ACC112 (cell line): ENCODE measurements around the gene MAB21L4.
A peak's percentile ranks its signal among the peaks of the same experiment; 100 is the strongest.

ENCODE experiments used
- H2AFZ ChIP-seq: fragments of 200-600 bp; sonication (generic); one replicate; pipeline ENCODE4 v1.6.0; 2017; ENCODE audit warnings: antibody characterized with exemption, low read length; ENCODE audit not compliant: unreplicated experiment
- H3K27ac ChIP-seq: fragments of 200-600 bp; sonication (generic); 2 replicates; pipeline ENCODE4 v1.5.1; 2014; ENCODE audit warnings: low read depth, mild to moderate bottlenecking, antibody characterized with exemption, low read length, moderate library complexity
- H3K27me3 ChIP-seq: fragments of 200-600 bp; sonication (generic); 2 replicates; pipeline ENCODE4 v1.6.1; 2014; ENCODE audit warnings: mild to moderate bottlenecking, antibody characterized with exemption, low read length, moderate library complexity, mixed read lengths; ENCODE audit not compliant: insufficient read depth
- H3K36me3 ChIP-seq: fragments of 200-600 bp; sonication (generic); 2 replicates; pipeline ENCODE4 v1.6.1; 2016; ENCODE audit warnings: mild to moderate bottlenecking, antibody characterized with exemption, low read length, moderate library complexity, mixed read lengths; ENCODE audit not compliant: insufficient read depth
- H3K4me1 ChIP-seq: fragments of 200-600 bp; sonication (generic); one replicate; pipeline ENCODE4 v1.6.1; 2016; ENCODE audit warnings: low read length, mixed read lengths; ENCODE audit not compliant: insufficient read depth, unreplicated experiment, control insufficient read depth
- H3K4me3 ChIP-seq: fragments of 200-600 bp; sonication (generic); 2 replicates; pipeline ENCODE4 v1.5.1; 2014; ENCODE audit warnings: mild to moderate bottlenecking, low read depth, low read length
- H3K79me2 ChIP-seq: fragments of 200-600 bp; sonication (generic); one replicate; pipeline ENCODE4 v1.6.0; 2016; ENCODE audit warnings: low read length; ENCODE audit not compliant: control insufficient read depth, unreplicated experiment, insufficient read depth

MAB21L4 gene

DNA sequence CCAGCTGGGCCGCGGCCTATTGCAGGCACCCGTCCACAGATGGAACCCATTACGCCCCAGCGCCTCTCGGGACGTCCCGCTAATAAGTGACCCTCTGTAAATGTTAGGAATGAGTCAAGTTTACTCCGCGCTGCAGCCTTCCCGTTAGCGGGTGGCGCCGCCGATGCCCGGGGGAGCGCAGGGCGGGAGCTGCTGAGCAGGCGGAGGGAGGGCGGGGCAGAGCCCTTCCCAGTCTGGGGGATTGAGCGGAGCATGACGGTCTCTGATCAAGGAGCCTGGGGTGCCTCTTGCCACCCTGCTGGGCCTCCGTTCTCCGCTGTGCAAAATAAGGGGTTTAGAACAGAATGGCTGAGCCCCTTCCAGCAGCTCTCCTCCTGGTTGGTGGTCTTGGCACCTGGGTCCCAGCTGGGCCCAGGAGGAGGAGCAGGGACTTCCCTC is 20.6 kb upstream of the MAB21L4 start:
- Histone ChIP-seq H3K27me3 (no peaks in the 10 kb centered on the region), H3K27ac (no peak overlapping the region), H3K4me3 (no peak overlapping the region), H3K36me3 (no peaks in the 10 kb centered on the region), H3K4me1 (peaks cover 36% of the 10 kb centered on the region), H2AFZ (no peak overlapping the region), H3K79me2 (no peaks in the 10 kb centered on the region)

DNA sequence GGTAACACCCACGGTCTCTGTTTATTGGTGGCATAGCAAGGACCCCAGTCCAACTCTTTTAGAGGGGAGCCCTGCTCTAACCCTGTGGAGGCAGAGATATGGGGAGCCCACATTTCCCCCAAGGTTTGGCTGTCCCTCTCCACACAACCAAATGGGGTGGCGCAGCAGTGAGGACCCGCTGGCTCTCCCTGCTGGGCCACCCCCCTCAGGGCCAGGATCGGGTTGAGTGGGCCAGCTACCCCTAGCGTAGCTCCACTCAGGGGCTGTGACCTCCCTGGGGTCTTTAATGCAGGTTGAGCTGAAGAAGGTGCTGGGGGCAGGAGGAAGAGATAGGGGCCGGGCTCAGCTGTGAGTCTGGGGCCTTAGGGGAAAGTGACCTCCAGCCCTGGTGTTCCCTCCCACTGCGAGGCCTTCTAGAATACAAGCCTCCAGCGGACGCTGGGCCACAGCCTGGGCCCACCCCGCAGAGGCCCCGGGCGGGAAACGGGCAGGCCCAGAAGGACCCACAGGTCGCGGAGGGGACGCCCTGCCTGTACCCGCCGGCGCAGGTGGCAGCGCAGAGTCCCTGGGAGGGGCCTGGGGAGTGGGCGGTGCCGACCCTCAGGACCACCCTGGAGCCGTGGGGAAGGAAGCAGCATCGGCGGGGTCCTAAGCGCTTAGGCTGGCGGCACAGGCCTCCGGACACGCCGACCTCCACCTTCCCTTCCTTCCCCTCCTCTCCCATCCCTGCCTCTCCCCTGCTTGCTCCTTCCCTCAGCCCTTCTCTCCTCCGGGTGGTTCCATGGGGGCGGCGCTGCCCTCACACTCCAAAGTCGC is 19.8 kb upstream of the MAB21L4 start:
- Histone ChIP-seq H3K36me3 (no peaks in the 10 kb centered on the region), H3K27me3 (no peaks in the 10 kb centered on the region), H3K4me3 (no peak overlapping the region), H3K79me2 (no peaks in the 10 kb centered on the region), H3K27ac (no peak overlapping the region), H2AFZ (no peak overlapping the region), H3K4me1 (peaks cover 29% of the 10 kb centered on the region)

GRCh38 chr2:240914645-240915525 is 18.9 kb upstream of the MAB21L4 start:
- no peak overlapping the region for H3K4me3 ChIP-seq
- peaks cover 24% of the 10 kb centered on the region for H3K4me1 ChIP-seq
- H3K27me3 ChIP-seq: no peaks in the 10 kb centered on the region
- no peaks in the 10 kb centered on the region for H3K79me2 ChIP-seq
- no peak overlapping the region for H3K27ac ChIP-seq
- no peaks in the 10 kb centered on the region for H3K36me3 ChIP-seq
- no peak overlapping the region for H2AFZ ChIP-seq

GRCh38 chr2:240913810-240914644 is 18.1 kb upstream of the MAB21L4 start:
- Histone ChIP-seq H3K79me2 (no peaks in the 10 kb centered on the region), H2AFZ (no peak overlapping the region), H3K27ac (no peak overlapping the region), H3K27me3 (no peaks in the 10 kb centered on the region), H3K36me3 (no peaks in the 10 kb centered on the region), H3K4me1 (peaks cover 24% of the 10 kb centered on the region), H3K4me3 (0 out of 2 replicates have a peak overlapping the region, but pooled peaks have one; percentile 13)

DNA sequence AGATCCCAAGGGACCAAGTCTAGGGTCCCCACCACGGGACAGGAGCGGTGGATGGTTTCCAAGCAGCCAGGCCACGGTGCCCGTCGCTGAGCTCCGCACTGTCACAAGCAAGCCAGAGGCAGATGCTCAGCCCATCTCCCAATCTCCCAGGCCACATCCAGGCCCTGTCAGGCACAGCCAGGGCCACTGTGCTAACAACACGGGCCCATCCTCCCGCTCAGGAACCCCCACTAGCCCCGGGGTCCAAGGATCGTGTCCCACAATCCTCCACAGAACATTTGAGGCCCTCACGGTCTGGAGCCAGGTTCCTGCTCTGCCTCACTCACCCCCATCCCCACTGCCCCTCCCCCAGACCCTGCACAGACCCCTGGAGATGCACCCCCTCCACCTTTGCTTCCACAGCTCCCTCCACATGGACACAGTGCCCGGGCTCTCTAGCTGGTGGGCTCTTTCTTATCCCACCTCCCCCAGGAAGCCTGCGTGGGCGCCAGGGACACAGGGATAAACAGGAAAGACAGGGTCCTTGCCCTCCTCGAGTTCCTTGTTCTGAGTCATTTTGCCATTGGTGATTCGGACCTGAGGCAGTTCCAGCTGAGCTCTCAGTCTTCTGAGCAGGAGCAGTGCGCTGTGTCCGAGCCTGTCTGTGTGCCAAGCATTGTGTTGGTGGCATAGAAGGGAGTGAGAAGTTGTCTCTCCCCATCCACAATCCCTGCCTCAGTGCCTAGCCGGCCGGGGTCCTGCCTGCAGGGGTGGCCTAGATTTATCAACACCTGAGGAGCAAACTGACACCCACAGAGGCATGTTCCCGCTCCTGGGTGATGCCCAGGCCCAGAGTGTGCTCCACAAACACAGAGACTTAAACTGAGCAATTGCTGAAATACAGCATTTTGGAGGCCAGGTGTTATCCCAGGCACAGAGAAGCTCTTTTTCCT is 17.2 kb upstream of the MAB21L4 start:
- Histone ChIP-seq H3K27me3 (no peaks in the 10 kb centered on the region), H3K79me2 (no peaks in the 10 kb centered on the region), H2AFZ (no peak overlapping the region), H3K27ac (no peak overlapping the region), H3K36me3 (no peaks in the 10 kb centered on the region), H3K4me1 (peaks cover 24% of the 10 kb centered on the region), H3K4me3 (0 out of 2 replicates have a peak overlapping the region, but pooled peaks have one; percentile 13)

DNA sequence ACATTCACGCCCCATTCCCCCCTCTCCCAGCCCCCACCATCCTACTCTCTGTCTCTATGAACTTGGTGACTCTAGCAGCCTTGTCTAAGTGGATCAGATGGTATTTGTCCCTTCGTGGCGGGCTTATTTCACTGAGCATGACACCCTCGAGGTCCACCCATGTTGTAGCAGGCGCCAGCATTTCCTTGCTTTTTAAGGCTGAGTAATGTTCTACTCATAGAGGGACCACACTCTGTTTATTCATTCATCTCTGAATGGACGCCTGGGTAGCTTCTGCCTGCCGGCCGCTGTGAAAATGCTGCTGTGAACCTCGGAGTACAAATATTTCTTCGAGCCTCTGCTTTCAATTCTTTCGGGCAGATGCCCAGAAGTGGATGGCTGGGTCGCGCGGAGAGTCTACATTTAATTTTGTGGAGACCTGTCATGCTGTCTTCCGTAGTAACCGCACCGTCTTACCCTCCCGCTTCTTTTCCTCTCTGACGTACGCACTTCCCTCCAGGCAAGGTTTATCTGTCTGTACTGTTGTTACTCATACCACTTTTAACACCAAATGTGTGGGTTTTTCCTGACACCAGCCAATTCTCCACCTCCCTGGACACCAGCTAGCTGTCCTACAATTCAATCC is 15.8 kb upstream of the MAB21L4 start:
- H3K79me2 ChIP-seq: no peaks in the 10 kb centered on the region
- H2AFZ ChIP-seq: no peak overlapping the region
- no peak overlapping the region for H3K4me3 ChIP-seq
- H3K36me3 ChIP-seq: no peaks in the 10 kb centered on the region
- no peak overlapping the region for H3K27ac ChIP-seq
- H3K4me1 ChIP-seq: peaks cover 17% of the 10 kb centered on the region
- no peaks in the 10 kb centered on the region for H3K27me3 ChIP-seq

DNA sequence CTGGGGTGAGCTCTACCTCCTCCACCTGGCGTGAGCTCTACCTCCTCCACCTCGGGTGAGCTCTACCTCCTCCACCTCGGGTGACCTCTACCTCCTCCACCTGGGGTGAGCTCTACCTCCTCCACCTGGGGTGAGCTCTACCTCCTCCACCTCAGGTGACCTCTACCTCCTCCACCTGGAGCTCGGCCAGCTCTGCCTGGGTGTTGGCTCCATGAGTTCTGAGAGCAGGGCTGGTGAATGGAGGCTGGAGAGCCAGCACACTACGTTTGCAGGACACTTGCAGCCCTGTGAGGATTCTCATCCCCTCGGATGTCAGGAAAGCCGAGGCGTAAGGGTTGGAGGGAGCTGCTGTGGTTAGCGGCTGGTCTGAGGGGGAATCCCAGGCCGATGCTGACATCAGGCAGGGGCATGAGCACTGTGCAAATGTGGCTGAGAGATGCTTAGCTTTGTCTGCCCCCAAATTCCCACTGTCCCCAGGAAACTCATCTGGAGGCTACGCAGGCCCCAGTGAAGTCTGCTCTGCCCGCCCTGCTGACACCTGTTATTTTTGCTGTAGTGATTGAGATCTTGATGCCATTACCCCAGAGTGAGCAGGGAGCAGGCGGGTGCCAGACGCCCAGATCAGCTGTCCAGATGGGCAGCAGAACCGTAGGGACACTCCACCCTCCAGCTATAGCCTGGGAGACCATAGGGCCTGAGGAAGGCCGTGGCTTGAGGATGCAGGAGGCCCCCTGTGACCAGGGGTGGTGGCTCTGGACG is 13.4 kb upstream of the MAB21L4 start:
- Histone ChIP-seq H3K27ac (no peak overlapping the region), H3K79me2 (no peaks in the 10 kb centered on the region), H3K27me3 (0 out of 2 replicates have a peak, but pooled peaks cover 3% of the 10 kb centered on the region), H3K4me3 (no peak overlapping the region), H3K36me3 (no peaks in the 10 kb centered on the region), H3K4me1 (peaks cover 15% of the 10 kb centered on the region), H2AFZ (no peak overlapping the region)

DNA sequence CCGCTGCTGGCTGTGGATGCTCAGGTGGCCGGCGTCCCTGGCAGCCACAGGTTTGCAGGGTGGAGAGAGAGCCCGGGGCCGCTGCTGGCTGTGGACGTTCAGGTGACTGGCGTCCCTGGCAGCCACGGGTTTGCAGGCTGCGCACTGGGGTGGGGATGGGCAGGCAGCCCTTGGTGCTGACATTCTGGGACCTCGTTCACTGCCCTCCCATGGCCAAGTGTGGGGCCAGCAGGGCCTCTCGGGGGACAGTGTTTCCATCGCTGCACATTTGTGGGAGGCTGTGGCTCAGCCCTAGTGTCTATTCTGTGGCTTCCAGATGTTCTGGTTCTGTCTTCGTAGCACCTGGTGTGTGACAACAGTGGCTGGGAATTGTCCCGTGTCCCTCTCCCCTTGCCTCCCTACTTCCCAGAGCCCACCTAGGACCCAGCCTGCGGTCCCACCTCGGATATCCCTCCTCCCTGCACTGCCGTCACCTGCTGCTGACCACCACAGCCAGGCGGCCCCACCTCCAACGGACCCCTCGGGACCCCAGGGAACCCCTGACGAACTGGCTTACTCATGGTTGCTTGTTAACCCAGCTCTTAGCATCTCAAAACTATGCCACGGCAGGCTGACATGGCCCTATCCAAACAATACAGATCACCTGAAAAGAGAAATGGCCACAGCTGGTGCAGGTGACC is 11.1 kb upstream of the MAB21L4 start:
- H3K27me3 ChIP-seq: 0 out of 2 replicates have a peak, but pooled peaks cover 3% of the 10 kb centered on the region
- H3K27ac ChIP-seq: no peak overlapping the region
- no peaks in the 10 kb centered on the region for H3K79me2 ChIP-seq
- H2AFZ ChIP-seq: no peak overlapping the region
- H3K36me3 ChIP-seq: no peaks in the 10 kb centered on the region
- no peak overlapping the region for H3K4me3 ChIP-seq
- H3K4me1 ChIP-seq: no peaks in the 10 kb centered on the region
